HepG2 (cell line): Measurements from ENCODE around the gene MIDN. TPM values are rescaled to one million over a fixed set of nuclear protein-coding genes. Genes with fewer than 3 reads are reported as not detected.

ENCODE experiments used
- ADNP ChIP-seq: sonication (generic); formaldehyde crosslinking; IDR thresholded peaks from 2 replicates; pipeline ENCODE4 v1.4.0; 2020; ENCODE audit warnings: missing genetic modification reagents
- ARHGAP35 ChIP-seq: sonication (generic); formaldehyde crosslinking; IDR thresholded peaks from 2 replicates; pipeline ENCODE4 v1.9.0; 2022; ENCODE audit warnings: mild to moderate bottlenecking, inconsistent platforms, moderate library complexity, missing genetic modification reagents, borderline replicate concordance
- ARNT ChIP-seq: fragments of 450-650 bp; IDR thresholded peaks from 2 replicates; pipeline ENCODE4 v1.6.1; 2017
- HNRNPL ChIP-seq: fragments of 200-400 bp; formaldehyde crosslinking; IDR thresholded peaks from 2 replicates; pipeline ENCODE4 v1.6.1; 2017; ENCODE audit warnings: mild to moderate bottlenecking, low read depth, low read length
- MEIS1 ChIP-seq: sonication (generic); formaldehyde crosslinking; IDR thresholded peaks from 2 replicates; pipeline ENCODE4 v1.9.0; 2021; ENCODE audit warnings: mild to moderate bottlenecking, missing genetic modification reagents, moderate library complexity, borderline replicate concordance
- MTA3 ChIP-seq: sonication (generic); formaldehyde crosslinking; IDR thresholded peaks from 2 replicates; pipeline ENCODE4 v1.4.0; 2020; ENCODE audit warnings: missing genetic modification reagents
- PAWR ChIP-seq: sonication (generic); formaldehyde crosslinking; IDR thresholded peaks from 2 replicates; pipeline ENCODE4 v1.4.0; 2020; ENCODE audit warnings: missing genetic modification reagents, mild to moderate bottlenecking, borderline replicate concordance
- PHF20 ChIP-seq: sonication (generic); formaldehyde crosslinking; IDR thresholded peaks from 2 replicates; pipeline ENCODE4 v1.5.0; 2020; ENCODE audit warnings: mild to moderate bottlenecking, missing genetic modification reagents
- RBM39 ChIP-seq: fragments of 200-400 bp; formaldehyde crosslinking; IDR thresholded peaks from one replicate; pipeline ENCODE4 v1.6.1; 2018; ENCODE audit warnings: antibody characterized with exemption, mild to moderate bottlenecking, low read depth, low read length; ENCODE audit not compliant: poor library complexity, severe bottlenecking
- TAF15 ChIP-seq: fragments of 200-400 bp; formaldehyde crosslinking; IDR thresholded peaks from one replicate; pipeline ENCODE4 v1.6.1; 2018; ENCODE audit warnings: mild to moderate bottlenecking, low read depth, low read length; ENCODE audit not compliant: poor library complexity, severe bottlenecking
- YY1 ChIP-seq: IDR thresholded peaks from 2 replicates; pipeline ENCODE4 v1.6.1; 2011; ENCODE audit warnings: low read length, low read depth, moderate library complexity, mild to moderate bottlenecking; ENCODE audit not compliant: insufficient read depth, insufficient replicate concordance
- ZNF326 ChIP-seq: sonication (generic); formaldehyde crosslinking; IDR thresholded peaks from 2 replicates; pipeline ENCODE4 v1.4.0; 2020; ENCODE audit warnings: missing genetic modification reagents, borderline replicate concordance
- ZNF335 ChIP-seq: sonication (generic); formaldehyde crosslinking; IDR thresholded peaks from 2 replicates; pipeline ENCODE4 v1.4.0; 2020; ENCODE audit warnings: missing genetic modification reagents
- ZNF367 ChIP-seq: sonication (generic); formaldehyde crosslinking; IDR thresholded peaks from 2 replicates; pipeline ENCODE4 v1.4.0; 2020; ENCODE audit warnings: missing genetic modification reagents, borderline replicate concordance
- ZNF432 ChIP-seq: sonication (generic); formaldehyde crosslinking; IDR thresholded peaks from 2 replicates; pipeline ENCODE4 v1.5.0; 2020; ENCODE audit warnings: missing genetic modification reagents, mild to moderate bottlenecking, borderline replicate concordance
- ZNF713 ChIP-seq: sonication (generic); formaldehyde crosslinking; IDR thresholded peaks from 2 replicates; pipeline ENCODE4 v1.4.0; 2020; ENCODE audit warnings: mild to moderate bottlenecking, missing genetic modification reagents
- polyA plus RNA-seq, 8 experiments: library from polyadenylated mRNA; depleted of rRNA in 3 of 8; stranded (reverse) in 7 of 8; unstranded in 1 of 8; fragments of >200 nt; fragmentation: Illumina TruSeq in 4 of 8; extraction: Trizol in 4 of 8; gene quantifications; 2 replicates each; pipeline versions ENCODE4 v1.2.1 to v1.2.3, GENCODE V29; 2011 to 2016; ENCODE audit warnings: low read depth in 4 of 8, missing spikeins in 1 of 8, mixed read lengths in 1 of 8; ENCODE audit not compliant: insufficient read depth in 1 of 8
- total RNA-seq, 5 experiments: library from RNA; depleted of rRNA; stranded (reverse); fragments of >200 nt; fragmentation: Illumina TruSeq; extraction: Trizol; gene quantifications; 2 replicates each; pipeline ENCODE4 v1.2.3, GENCODE V29; 2016; ENCODE audit warnings: low read depth in 1 of 5
- TF ChIP-seq, protein P1 (sequence below): sonication (generic); formaldehyde crosslinking; IDR thresholded peaks from 2 replicates; pipeline ENCODE4 v1.4.0; 2020; ENCODE audit warnings: missing genetic modification reagents, borderline replicate concordance
- TF ChIP-seq, protein P2 (sequence below): sonication (generic); formaldehyde crosslinking; IDR thresholded peaks from 2 replicates; pipeline ENCODE4 v1.4.0; 2020; ENCODE audit warnings: missing genetic modification reagents
- TF ChIP-seq, protein P3 (sequence below): sonication (generic); formaldehyde crosslinking; IDR thresholded peaks from 2 replicates; pipeline ENCODE4 v1.4.0; 2020; ENCODE audit warnings: missing genetic modification reagents
- TF ChIP-seq, protein P4 (sequence below): sonication (generic); formaldehyde crosslinking; IDR thresholded peaks from 2 replicates; pipeline ENCODE4 v1.4.0; 2020; ENCODE audit warnings: low read depth, missing genetic modification reagents

The MIDN gene
- total and polyA plus RNA-seq, 2 of the 13 experiments (the other 11 are each of a cell fraction or from before 2014, with no cell fraction given): 8.4 to 18.0 TPM

DNA sequence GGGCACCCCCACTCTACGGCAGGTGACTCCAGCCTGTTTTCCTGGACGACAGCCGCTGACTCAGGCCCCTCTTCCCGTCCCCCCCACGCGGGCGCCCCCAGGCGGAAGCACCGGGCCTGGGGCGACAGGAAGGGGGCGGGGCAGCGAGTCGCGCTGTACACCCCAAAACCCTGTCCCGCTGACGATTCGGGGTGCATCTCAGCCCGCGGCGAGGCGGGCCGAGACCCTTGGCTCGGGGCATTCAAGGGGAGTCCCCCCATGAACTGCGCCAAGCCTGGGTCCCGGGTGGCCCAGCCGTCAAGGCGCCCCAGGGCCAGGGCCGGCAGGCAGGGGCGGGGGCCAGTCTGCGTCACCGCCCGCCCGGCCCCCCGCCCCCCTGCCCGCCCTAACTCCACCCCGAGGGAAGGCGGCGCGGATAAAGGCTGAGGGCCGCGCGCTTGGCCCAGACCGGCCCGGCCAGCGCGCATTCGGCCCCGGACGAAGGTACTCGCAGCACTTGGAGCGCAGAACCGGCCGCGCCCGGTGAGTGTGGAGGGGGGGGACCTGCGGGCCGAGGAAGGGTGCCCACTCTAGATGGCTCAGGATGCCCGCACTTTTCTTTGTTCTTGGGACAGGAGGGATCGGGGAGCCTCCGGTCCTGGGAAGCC lies at the start of gene MIDN (continued):
- TF ChIP-seq, protein P1, sequence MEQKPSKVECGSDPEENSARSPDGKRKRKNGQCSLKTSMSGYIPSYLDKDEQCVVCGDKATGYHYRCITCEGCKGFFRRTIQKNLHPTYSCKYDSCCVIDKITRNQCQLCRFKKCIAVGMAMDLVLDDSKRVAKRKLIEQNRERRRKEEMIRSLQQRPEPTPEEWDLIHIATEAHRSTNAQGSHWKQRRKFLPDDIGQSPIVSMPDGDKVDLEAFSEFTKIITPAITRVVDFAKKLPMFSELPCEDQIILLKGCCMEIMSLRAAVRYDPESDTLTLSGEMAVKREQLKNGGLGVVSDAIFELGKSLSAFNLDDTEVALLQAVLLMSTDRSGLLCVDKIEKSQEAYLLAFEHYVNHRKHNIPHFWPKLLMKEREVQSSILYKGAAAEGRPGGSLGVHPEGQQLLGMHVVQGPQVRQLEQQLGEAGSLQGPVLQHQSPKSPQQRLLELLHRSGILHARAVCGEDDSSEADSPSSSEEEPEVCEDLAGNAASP (CRISPR knock-in tag): no peak
- TF ChIP-seq, protein P2, sequence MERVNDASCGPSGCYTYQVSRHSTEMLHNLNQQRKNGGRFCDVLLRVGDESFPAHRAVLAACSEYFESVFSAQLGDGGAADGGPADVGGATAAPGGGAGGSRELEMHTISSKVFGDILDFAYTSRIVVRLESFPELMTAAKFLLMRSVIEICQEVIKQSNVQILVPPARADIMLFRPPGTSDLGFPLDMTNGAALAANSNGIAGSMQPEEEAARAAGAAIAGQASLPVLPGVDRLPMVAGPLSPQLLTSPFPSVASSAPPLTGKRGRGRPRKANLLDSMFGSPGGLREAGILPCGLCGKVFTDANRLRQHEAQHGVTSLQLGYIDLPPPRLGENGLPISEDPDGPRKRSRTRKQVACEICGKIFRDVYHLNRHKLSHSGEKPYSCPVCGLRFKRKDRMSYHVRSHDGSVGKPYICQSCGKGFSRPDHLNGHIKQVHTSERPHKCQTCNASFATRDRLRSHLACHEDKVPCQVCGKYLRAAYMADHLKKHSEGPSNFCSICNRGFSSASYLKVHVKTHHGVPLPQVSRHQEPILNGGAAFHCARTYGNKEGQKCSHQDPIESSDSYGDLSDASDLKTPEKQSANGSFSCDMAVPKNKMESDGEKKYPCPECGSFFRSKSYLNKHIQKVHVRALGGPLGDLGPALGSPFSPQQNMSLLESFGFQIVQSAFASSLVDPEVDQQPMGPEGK: peak; percentile 92
- TF ChIP-seq, protein P3, sequence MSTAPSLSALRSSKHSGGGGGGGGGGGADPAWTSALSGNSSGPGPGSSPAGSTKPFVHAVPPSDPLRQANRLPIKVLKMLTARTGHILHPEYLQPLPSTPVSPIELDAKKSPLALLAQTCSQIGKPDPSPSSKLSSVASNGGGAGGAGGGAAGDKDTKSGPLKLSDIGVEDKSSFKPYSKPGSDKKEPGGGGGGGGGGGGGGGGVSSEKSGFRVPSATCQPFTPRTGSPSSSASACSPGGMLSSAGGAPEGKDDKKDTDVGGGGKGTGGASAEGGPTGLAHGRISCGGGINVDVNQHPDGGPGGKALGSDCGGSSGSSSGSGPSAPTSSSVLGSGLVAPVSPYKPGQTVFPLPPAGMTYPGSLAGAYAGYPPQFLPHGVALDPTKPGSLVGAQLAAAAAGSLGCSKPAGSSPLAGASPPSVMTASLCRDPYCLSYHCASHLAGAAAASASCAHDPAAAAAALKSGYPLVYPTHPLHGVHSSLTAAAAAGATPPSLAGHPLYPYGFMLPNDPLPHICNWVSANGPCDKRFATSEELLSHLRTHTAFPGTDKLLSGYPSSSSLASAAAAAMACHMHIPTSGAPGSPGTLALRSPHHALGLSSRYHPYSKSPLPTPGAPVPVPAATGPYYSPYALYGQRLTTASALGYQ (CRISPR knock-in tag): peak; percentile 71; the same call in 1 of the 2 replicates
- TF ChIP-seq ZNF432 (CRISPR knock-in tag): no peak
- 0 out of 2 replicates have a peak, but pooled peaks have one; percentile 28 for TF ChIP-seq ARHGAP35
- no peak for TF ChIP-seq PAWR
- TF ChIP-seq ZNF367 (CRISPR knock-in tag): no peak
- peak; percentile 80 for TF ChIP-seq HNRNPL
- TF ChIP-seq ADNP: no peak
- TF ChIP-seq PHF20 (CRISPR knock-in tag): no peak; the same call in 1 of the 2 replicates
- peak; percentile 38 for TF ChIP-seq RBM39
- no peak for TF ChIP-seq ARNT
- TF ChIP-seq MEIS1 (CRISPR knock-in tag): no peak
- TF ChIP-seq, protein P4, sequence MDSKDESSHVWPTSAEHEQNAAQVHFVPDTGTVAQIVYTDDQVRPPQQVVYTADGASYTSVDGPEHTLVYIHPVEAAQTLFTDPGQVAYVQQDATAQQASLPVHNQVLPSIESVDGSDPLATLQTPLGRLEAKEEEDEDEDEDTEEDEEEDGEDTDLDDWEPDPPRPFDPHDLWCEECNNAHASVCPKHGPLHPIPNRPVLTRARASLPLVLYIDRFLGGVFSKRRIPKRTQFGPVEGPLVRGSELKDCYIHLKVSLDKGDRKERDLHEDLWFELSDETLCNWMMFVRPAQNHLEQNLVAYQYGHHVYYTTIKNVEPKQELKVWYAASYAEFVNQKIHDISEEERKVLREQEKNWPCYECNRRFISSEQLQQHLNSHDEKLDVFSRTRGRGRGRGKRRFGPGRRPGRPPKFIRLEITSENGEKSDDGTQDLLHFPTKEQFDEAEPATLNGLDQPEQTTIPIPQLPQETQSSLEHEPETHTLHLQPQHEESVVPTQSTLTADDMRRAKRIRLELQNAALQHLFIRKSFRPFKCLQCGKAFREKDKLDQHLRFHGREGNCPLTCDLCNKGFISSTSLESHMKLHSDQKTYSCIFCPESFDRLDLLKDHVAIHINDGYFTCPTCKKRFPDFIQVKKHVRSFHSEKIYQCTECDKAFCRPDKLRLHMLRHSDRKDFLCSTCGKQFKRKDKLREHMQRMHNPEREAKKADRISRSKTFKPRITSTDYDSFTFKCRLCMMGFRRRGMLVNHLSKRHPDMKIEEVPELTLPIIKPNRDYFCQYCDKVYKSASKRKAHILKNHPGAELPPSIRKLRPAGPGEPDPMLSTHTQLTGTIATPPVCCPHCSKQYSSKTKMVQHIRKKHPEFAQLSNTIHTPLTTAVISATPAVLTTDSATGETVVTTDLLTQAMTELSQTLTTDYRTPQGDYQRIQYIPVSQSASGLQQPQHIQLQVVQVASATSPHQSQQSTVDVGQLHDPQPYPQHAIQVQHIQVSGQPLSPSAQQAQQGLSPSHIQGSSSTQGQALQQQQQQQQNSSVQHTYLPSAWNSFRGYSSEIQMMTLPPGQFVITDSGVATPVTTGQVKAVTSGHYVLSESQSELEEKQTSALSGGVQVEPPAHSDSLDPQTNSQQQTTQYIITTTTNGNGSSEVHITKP (CRISPR knock-in tag): peak; percentile 19; the same call in 1 of the 2 replicates
- TF ChIP-seq ZNF335 (CRISPR knock-in tag): no peak
- no peak for TF ChIP-seq YY1
- no peak for TF ChIP-seq TAF15
- TF ChIP-seq MTA3 (CRISPR knock-in tag): no peak
- TF ChIP-seq ZNF326 (CRISPR knock-in tag): no peak
- peak; percentile 93 for TF ChIP-seq ZNF713 (CRISPR knock-in tag)
